GM20000 (cell line): ENCODE data around the gene LURAP1L.

Source experiments
- DNase-seq: peaks from one replicate; pipeline ENCODE4 v3.0.0; 2012; ENCODE audit warnings: low spot score
- CTCF ChIP-seq: IDR thresholded peaks from 2 replicates; pipeline ENCODE4 v1.5.1; 2012; ENCODE audit warnings: mild to moderate bottlenecking, control low read depth; ENCODE audit errors: extremely low read depth, missing control alignments

The LURAP1L gene

GRCh38 chr9:12817702-12818101 lies 42.9 kb downstream of the LURAP1L start:
- no peak for TF ChIP-seq CTCF
- no peak for DNase-seq

GRCh38 chr9:12818431-12819000 lies 43.7 kb downstream of the LURAP1L start:
- DNase-seq = no peak
- TF ChIP-seq CTCF = no peak

- DNase-seq = peak; percentile 18
Measured at GRCh38 chr9:12819436-12820185, 44.8 kb downstream of the LURAP1L start.

GRCh38 chr9:12822111-12822510 lies 47.3 kb downstream of the LURAP1L start:
- no peak for DNase-seq
- TF ChIP-seq CTCF = no peak

More at GRCh38 chr9:12819436-12820185, 44.8 kb downstream of the LURAP1L start:
- TF ChIP-seq CTCF = peak; percentile 58

GRCh38 chr9:12826924-12827565 lies 52.2 kb downstream of the LURAP1L start:
- no peak for TF ChIP-seq CTCF
- no peak for DNase-seq

GRCh38 chr9:12833701-12834100 lies 58.9 kb downstream of the LURAP1L start:
- no peak for TF ChIP-seq CTCF

GRCh38 chr9:12838546-12838945 lies 63.7 kb downstream of the LURAP1L start:
- TF ChIP-seq CTCF = no peak
- DNase-seq = no peak

More at GRCh38 chr9:12833701-12834100, 58.9 kb downstream of the LURAP1L start:
- no peak for DNase-seq
